Uterus (tissue), 4 donors: ENCODE measurements around the gene SECTM1. TPM values are rescaled to one million over a fixed set of nuclear protein-coding genes. Genes with fewer than 3 reads are reported as not detected.
A peak's percentile ranks its signal among the peaks of the same experiment; 100 is the strongest.

Experiments
- DNase-seq, 2 donors: peaks; one replicate each; pipeline ENCODE4 v3.0.0-alpha.2; 2019 to 2020
- H3K27ac ChIP-seq, 2 donors: fragments of 200-600 bp; sonication (generic); 1 replicate in 1 of 2; 2 replicates in 1 of 2; pipeline ENCODE4 v1.5.1; 2016 to 2018
- H3K27me3 ChIP-seq, 2 donors: fragments of 200-600 bp; sonication (generic); one replicate each; pipeline ENCODE4 v1.5.1; 2018 to 2019; ENCODE audit warnings: control low read depth in 1 of 2
- H3K36me3 ChIP-seq, 2 donors: fragments of 200-600 bp; sonication (generic); one replicate each; pipeline ENCODE4 v1.5.1; 2019; ENCODE audit warnings: control low read depth in 1 of 2
- H3K4me1 ChIP-seq, 2 donors: fragments of 200-600 bp; sonication (generic); one replicate each; pipeline ENCODE4 v1.5.1; 2018 to 2019; ENCODE audit warnings: control low read depth in 1 of 2
- H3K4me3 ChIP-seq, 2 donors: fragments of 200-600 bp; sonication (generic); 1 replicate in 1 of 2; 2 replicates in 1 of 2; pipeline ENCODE4 v1.5.1; 2018 to 2019; ENCODE audit warnings: mild to moderate bottlenecking in 1 of 2
- H3K9me3 ChIP-seq, 2 donors: fragments of 200-600 bp; sonication (generic); one replicate each; pipeline ENCODE4 v1.5.1; 2019; ENCODE audit warnings: control low read depth in 1 of 2
- POLR2A ChIP-seq, 2 donors: fragments of 450-650 bp; IDR thresholded peaks; one replicate each; pipeline ENCODE4 v1.6.1; 2016; ENCODE audit warnings: antibody characterized with exemption in 2 of 2, mild to moderate bottlenecking in 1 of 2, moderate library complexity in 1 of 2
- intact Hi-C: fragments of 100-400 bp; cut with DNase I; formaldehyde crosslinking; loops from one replicate; pipeline ENCODE4 v1.15.1; 2023; ENCODE audit warnings: low total_unique reads
- total RNA-seq, 4 donors: library from RNA; depleted of rRNA in 3 of 4; stranded (reverse); fragments of >200 nt in 3 of 4; gene quantifications; one replicate each; pipeline versions ENCODE4 v1.1.0 to v1.2.4, GENCODE V29; 2014 to 2023
- TF ChIP-seq, protein P1 (sequence below), 4 experiments: fragments of 200-600 bp in 2 of 4; fragments of 450-650 bp in 2 of 4; sonication (generic) in 2 of 4; IDR thresholded peaks; one replicate each; pipeline ENCODE4 v1.5.1; 2016 to 2019; ENCODE audit warnings: antibody characterized with exemption in 4 of 4, mild to moderate bottlenecking in 2 of 4, moderate library complexity in 1 of 4
- donor health status: DM: yes; HTN: yes; CAD: no.

Gene SECTM1
- total RNA-seq, 4 donors from 2014 or later: 3.5 to 29.4 (median 9.0) TPM

DNA sequence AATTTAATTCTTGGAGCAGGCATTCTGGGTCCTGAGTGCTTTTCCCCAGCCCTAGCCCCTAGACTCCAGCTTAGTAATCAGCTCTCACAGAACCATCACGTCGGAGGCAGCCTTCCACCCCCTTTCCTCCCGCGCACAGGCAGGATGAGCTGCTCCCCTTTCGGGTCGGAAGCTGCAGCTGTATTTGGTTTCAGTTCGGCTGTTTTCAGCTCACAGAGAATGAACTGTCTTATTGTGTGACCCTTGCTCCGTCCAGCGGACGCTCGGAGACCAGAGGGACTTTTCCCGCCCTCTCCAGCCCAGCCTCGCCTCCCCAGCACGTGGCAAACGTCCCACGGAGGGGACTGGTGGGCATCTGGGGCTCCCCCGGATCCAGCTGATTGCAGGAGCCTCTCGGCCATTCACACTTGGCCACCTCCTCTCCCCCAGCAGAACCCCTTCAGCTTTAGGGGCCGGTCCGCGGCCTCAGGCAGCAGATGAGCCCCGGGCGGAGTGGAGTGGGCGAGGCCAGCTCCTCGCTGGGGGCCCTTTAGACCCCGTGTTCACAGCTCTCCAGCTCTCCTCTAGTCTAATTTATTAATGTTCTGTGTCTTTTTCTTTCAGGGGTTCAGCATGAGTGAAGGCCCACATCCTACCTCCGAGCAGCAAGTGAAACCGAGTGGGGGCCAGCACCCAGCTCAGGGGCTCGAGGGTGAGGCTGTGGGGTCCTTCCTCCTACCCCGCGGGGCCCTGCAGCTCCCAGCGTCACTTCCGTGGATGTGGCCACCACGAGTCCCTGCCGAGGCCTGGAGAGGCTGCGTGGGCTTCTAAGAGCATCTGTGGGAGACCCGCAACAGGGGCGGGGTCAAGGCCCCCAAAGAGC, 37.1 kb upstream of the SECTM1 start:
- Histone ChIP-seq H3K9me3 (no peaks in the 10 kb centered on the region), H3K27ac (no peak overlapping the region), H3K4me1 (peaks cover 0 to 8% of the 10 kb centered on the region in 2 donors), H3K36me3 (no peaks in the 10 kb centered on the region), H3K27me3 (peaks cover 12 to 16% of the 10 kb centered on the region in 2 donors), H3K4me3 (peak overlapping the region in 1 of 2 donors; percentile 10)
- TF ChIP-seq, protein P1, sequence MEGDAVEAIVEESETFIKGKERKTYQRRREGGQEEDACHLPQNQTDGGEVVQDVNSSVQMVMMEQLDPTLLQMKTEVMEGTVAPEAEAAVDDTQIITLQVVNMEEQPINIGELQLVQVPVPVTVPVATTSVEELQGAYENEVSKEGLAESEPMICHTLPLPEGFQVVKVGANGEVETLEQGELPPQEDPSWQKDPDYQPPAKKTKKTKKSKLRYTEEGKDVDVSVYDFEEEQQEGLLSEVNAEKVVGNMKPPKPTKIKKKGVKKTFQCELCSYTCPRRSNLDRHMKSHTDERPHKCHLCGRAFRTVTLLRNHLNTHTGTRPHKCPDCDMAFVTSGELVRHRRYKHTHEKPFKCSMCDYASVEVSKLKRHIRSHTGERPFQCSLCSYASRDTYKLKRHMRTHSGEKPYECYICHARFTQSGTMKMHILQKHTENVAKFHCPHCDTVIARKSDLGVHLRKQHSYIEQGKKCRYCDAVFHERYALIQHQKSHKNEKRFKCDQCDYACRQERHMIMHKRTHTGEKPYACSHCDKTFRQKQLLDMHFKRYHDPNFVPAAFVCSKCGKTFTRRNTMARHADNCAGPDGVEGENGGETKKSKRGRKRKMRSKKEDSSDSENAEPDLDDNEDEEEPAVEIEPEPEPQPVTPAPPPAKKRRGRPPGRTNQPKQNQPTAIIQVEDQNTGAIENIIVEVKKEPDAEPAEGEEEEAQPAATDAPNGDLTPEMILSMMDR (IDR thresholded peaks at IDR 0.05): no peak
- no peak for TF ChIP-seq POLR2A (IDR thresholded peaks at IDR 0.05)
- no peak for DNase-seq
- intact Hi-C loops: no loop called here

DNA sequence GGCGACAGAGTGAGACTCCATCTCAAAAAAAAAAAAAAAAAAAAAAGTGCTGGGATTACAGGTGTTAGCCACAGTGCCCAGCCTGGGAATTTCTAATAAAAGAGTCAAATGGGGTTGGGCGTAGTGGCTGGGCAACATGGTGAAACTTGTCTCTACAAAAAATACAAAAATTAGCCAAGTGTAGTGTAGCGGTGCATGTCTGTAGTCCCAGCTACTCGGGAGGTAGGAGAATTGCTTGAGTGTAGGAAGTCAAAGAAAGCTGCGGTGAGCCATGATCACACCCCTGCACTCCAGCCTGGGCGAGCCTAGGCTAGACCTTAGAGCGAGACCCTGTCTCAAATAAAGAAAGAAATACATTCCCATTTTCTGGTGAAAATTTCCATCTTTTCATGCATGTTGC, 35.6 kb upstream of the SECTM1 start:
- TF ChIP-seq POLR2A (IDR thresholded peaks at IDR 0.05): no peak
- TF ChIP-seq, protein P1 (IDR thresholded peaks at IDR 0.05): no peak
- H3K9me3 ChIP-seq: no peaks in the 10 kb centered on the region
- no peak for DNase-seq
- H3K4me3 ChIP-seq: no peak overlapping the region
- no peaks in the 10 kb centered on the region for H3K36me3 ChIP-seq
- H3K27me3 ChIP-seq: peaks cover 10 to 16% of the 10 kb centered on the region in 2 donors
- intact Hi-C loops: no loop called here
- no peak overlapping the region for H3K27ac ChIP-seq
- H3K4me1 ChIP-seq: peaks cover 0 to 8% of the 10 kb centered on the region in 2 donors

DNA sequence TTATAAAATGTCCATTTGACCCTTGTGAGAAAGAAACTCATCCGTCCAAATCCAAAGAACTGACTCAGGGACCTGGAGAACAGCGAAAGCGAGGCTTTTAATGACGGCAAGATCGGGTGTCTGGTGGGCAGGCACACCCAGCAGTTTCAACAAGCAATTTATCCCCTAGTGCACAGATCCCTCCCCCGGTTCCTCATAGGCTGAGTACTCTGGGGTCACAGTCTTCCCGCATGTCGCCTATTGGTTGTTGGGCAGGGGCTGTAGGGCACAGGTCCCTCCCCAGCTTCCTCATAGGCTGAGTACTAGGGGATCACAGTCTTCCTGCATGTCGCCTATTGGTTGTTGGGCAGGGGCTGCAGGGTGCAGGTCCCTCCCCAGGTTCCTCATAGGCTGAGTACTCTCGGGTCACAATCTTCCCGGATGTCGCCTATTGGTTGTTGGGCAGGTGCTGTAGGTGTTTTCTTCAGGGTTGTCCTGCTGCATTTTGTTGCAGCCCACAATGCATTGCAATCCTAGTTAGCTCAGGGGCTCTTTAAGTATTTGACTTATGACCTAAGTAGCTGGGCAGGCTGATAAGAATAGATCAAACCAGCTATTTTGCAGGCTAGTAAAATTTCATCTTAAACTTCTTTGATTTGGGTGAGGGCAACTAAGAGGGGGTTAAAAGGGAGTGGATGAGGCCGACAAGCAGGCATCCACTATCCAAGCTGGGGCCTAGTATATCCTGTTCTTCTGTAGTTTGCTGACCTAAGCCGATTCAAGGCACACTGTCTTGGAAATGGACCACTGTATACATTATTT, 34.4 kb upstream of the SECTM1 start:
- Histone ChIP-seq H3K9me3 (no peaks in the 10 kb centered on the region), H3K27ac (no peak overlapping the region), H3K4me1 (peaks cover 0 to 8% of the 10 kb centered on the region in 2 donors), H3K4me3 (no peak overlapping the region), H3K27me3 (peaks cover 5 to 16% of the 10 kb centered on the region in 2 donors), H3K36me3 (no peaks in the 10 kb centered on the region)
- TF ChIP-seq POLR2A (IDR thresholded peaks at IDR 0.05): no peak
- TF ChIP-seq, protein P1 (IDR thresholded peaks at IDR 0.05): no peak
- intact Hi-C loops: no loop called here
- no peak for DNase-seq

DNA sequence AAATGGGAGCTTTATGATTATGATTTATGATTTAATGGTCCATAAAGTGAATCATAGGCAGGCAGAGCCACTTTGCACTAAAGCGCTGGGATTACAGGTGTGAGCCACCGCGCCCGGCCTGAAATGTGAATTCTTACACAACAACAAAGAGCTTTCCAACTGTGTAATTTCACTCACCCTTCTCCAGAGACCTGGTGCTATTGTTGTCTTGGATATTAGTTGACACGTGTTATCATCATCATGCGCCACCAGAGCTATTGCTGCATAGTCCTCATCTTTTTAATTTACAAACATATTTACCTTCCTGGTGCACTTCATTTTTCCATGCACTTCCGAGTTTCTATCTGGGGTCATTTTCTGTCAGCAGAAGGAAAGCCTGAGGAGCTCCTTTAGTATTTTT, 33.2 kb upstream of the SECTM1 start:
- H3K9me3 ChIP-seq: no peaks in the 10 kb centered on the region
- peaks cover 0 to 7% of the 10 kb centered on the region in 2 donors for H3K4me1 ChIP-seq
- no peak overlapping the region for H3K4me3 ChIP-seq
- intact Hi-C loops: no loop called here
- DNase-seq: no peak
- H3K27me3 ChIP-seq: peaks cover 0 to 16% of the 10 kb centered on the region in 2 donors
- no peaks in the 10 kb centered on the region for H3K36me3 ChIP-seq
- no peak for TF ChIP-seq POLR2A (IDR thresholded peaks at IDR 0.05)
- TF ChIP-seq, protein P1 (IDR thresholded peaks at IDR 0.05): no peak
- no peak overlapping the region for H3K27ac ChIP-seq
